Panc1 (cell line): ENCODE results near the gene MLF1. TPM values are rescaled to one million over a fixed set of nuclear protein-coding genes. Genes with fewer than 3 reads are reported as not detected.

Experiments
- ATAC-seq: fragments of 200-7000 bp; cut with Tn5 transposase; 2 replicates; pipeline ENCODE4 v1.9.1; 2020; ENCODE audit warnings: mild to moderate bottlenecking, moderate library complexity
- BruUV-seq: library from RNA; stranded (reverse); fragments of 400-500 nt; replicated peaks from 2 replicates; lab custom pipeline; 2021; lab: Mats Ljungman, UMichigan
- CTCF ChIA-PET: fragments of 300-600 bp; sonication (Branson Sonifier 250); formaldehyde crosslinking; loops from one replicate; lab custom pipeline; 2022; ENCODE audit warnings: antibody characterized with exemption; lab: Charles Lee
- POLR2A ChIA-PET: fragments of 300-600 bp; sonication (Branson Sonifier 250); formaldehyde crosslinking; loops from one replicate; lab custom pipeline; 2022; ENCODE audit warnings: antibody characterized with exemption; lab: Charles Lee
- DNase-seq: peaks from one replicate; pipeline ENCODE4 v3.0.0-alpha.2; 2010; ENCODE audit warnings: low read depth, low spot score
- H3K27ac ChIP-seq: 2 replicates; pipeline ENCODE4 v1.5.1; 2011; ENCODE audit warnings: mild to moderate bottlenecking, low read length, inconsistent platforms
- H3K27me3 ChIP-seq: fragments of 200-500 bp; sonication (Bioruptor generic); 2 replicates; pipeline ENCODE4 v1.6.0; 2014; ENCODE audit warnings: low read length, inconsistent platforms; ENCODE audit not compliant: control insufficient read depth, insufficient read depth
- H3K36me3 ChIP-seq: fragments of 200-500 bp; sonication (Bioruptor generic); 2 replicates; pipeline ENCODE4 v1.5.1; 2014; ENCODE audit warnings: inconsistent platforms, mild to moderate bottlenecking, low read length, moderate library complexity; ENCODE audit not compliant: control insufficient read depth, insufficient read depth
- H3K4me1 ChIP-seq: 2 replicates; pipeline ENCODE4 v1.5.1; 2011; ENCODE audit warnings: inconsistent platforms, mild to moderate bottlenecking, low read length, moderate library complexity; ENCODE audit not compliant: control insufficient read depth, insufficient read depth
- H3K4me3 ChIP-seq, 2 experiments: 2 replicates each; pipeline ENCODE4 v1.5.1; 2011 to 2012; ENCODE audit warnings: low read depth in 2 of 2, low read length in 2 of 2, mild to moderate bottlenecking in 2 of 2, inconsistent platforms in 1 of 2, moderate library complexity in 1 of 2
- H3K9me3 ChIP-seq: fragments of 200-500 bp; sonication (Bioruptor generic); 2 replicates; pipeline ENCODE4 v1.5.1; 2014; ENCODE audit warnings: low read depth, mild to moderate bottlenecking, inconsistent platforms, low read length, moderate library complexity; ENCODE audit not compliant: control insufficient read depth, insufficient read depth
- CTCF ChIP-seq: fragments of 450-650 bp; IDR thresholded peaks from 2 replicates; pipeline ENCODE4 v1.5.1; 2017; ENCODE audit warnings: mild to moderate bottlenecking
- POLR2AphosphoS5 ChIP-seq: IDR thresholded peaks from 2 replicates; pipeline ENCODE4 v1.6.1; 2012; ENCODE audit warnings: mild to moderate bottlenecking, low read depth, low read length, moderate library complexity
- REST ChIP-seq, 2 experiments: IDR thresholded peaks; 2 replicates each; pipeline ENCODE4 v1.6.1; 2011 to 2012; ENCODE audit warnings: low read depth in 2 of 2, control low read depth in 1 of 2, low read length in 1 of 2, mild to moderate bottlenecking in 1 of 2, moderate library complexity in 1 of 2; ENCODE audit not compliant: insufficient read depth in 1 of 2
- SIN3A ChIP-seq: IDR thresholded peaks from 2 replicates; pipeline ENCODE4 v1.6.1; 2012; ENCODE audit warnings: low read depth, mild to moderate bottlenecking, low read length, moderate library complexity, borderline replicate concordance; ENCODE audit not compliant: insufficient read depth
- TCF7L2 ChIP-seq: IDR thresholded peaks from 2 replicates; pipeline ENCODE4 v1.6.1; 2011; ENCODE audit warnings: mild to moderate bottlenecking, low read depth, low read length, inconsistent platforms
- in situ Hi-C: cut with HindIII; loops from 2 replicates; pipeline ENCODE4 v1.10.0; 2016; ENCODE audit warnings: low sequenced_read_pairs, low pct_unique_long_range_greater_than_20kb
- intact Hi-C: fragments of 100-400 bp; cut with micrococcal nuclease; formaldehyde crosslinking; loops from one replicate; pipeline ENCODE4 v1.10.0; 2022; ENCODE audit not compliant: unreplicated experiment
- total RNA-seq: library from RNA; stranded (reverse); gene quantifications from one replicate; pipeline ENCODE4 v1.2.1, GENCODE V29; 2021; ENCODE audit not compliant: unreplicated experiment

MLF1 gene
- total RNA-seq, 1 experiment from 2014 or later: 51.4 TPM

- Histone ChIP-seq H3K4me3 (no peak overlapping the region), H3K27ac (no peak overlapping the region), H3K36me3 (no peaks in the 10 kb centered on the region), H3K4me1 (peaks cover 9% of the 10 kb centered on the region), H3K27me3 (no peaks in the 10 kb centered on the region), H3K9me3 (no peaks in the 10 kb centered on the region)
- intact Hi-C loops: loop anchor here (10.0 kb wide), 1 partner anchor 70 kb away; the partner anchor contains the start of gene GFM1
- DNase-seq (no peak), ATAC-seq (no peak)
- no TSS peak for BruUV-seq
- in situ Hi-C loops: no loop called here
- ChIA-PET CTCF (no interaction called here), POLR2A (interaction anchor here (0.9 kb wide), 1 partner anchor 1213 kb away, joined by 6 read pairs; no protein-coding TSS in a partner anchor)
- no peak for TF ChIP-seq POLR2AphosphoS5
- no peak for TF ChIP-seq CTCF
- TF ChIP-seq TCF7L2: no peak
- TF ChIP-seq REST (IDR thresholded peaks at IDR 0.05; ENCODE audit: insufficient read depth in 1 of 2, low read depth in 2 of 2, low read length in 1 of 2): no peak
- TF ChIP-seq SIN3A: no peak
Observed at GRCh38 chr3:158574646-158575045, 3.7 kb downstream of the MLF1 start.

- no TSS peak for BruUV-seq
- ATAC-seq (no peak), DNase-seq (no peak)
- ChIA-PET CTCF (no interaction called here), POLR2A (no interaction called here)
- H3K9me3 ChIP-seq: no peaks in the 10 kb centered on the region
- TF ChIP-seq REST (IDR thresholded peaks at IDR 0.05; ENCODE audit: insufficient read depth in 1 of 2, low read depth in 2 of 2, low read length in 1 of 2): no peak
- TF ChIP-seq TCF7L2: no peak
- no peak for TF ChIP-seq SIN3A
- TF ChIP-seq CTCF: no peak
- no peak for TF ChIP-seq POLR2AphosphoS5
- no peak overlapping the region for H3K4me3 ChIP-seq
- intact Hi-C loops (no loop called here), in situ Hi-C loops (no loop called here)
- no peaks in the 10 kb centered on the region for H3K27me3 ChIP-seq
- no peaks in the 10 kb centered on the region for H3K4me1 ChIP-seq
- no peaks in the 10 kb centered on the region for H3K36me3 ChIP-seq
- no peak overlapping the region for H3K27ac ChIP-seq
Observed at GRCh38 chr3:158590223-158590622, 19.2 kb downstream of the MLF1 start.
